Measurements from ENCODE around the gene ARL16. TPM values are rescaled to one million over a fixed set of nuclear protein-coding genes. Genes with fewer than 3 reads are reported as not detected.

Gene ARL16
- polyA plus RNA-seq, 1 donor from 2014 or later, result 156 TPM

DNA sequence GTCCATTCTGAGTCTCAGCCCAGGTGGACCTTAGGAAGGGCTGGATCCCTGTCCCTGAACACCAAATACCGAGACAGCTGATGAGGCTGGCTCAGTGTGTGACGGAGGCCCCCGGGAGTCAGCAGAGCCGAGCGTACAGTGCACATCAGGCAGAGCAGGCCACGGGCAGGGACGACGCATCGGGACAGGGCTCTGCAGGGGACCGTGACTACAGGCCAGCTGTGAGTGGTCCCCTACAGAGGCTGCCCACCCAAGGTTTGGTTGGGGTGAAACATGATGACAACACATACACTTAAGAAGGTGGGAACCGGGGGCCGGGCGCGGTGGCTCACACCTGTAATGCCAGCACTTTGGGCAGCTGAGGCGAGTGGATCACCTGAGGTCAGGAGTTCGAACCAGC lies 10.6 kb downstream of the ARL16 start:
- no peak overlapping the region for H3K4me2 ChIP-seq (ENCODE audit: low read length)
- TF ChIP-seq EZH2 (IDR thresholded peaks at IDR 0.05; ENCODE audit: borderline replicate concordance, insufficient read depth, low read length, poor library complexity, severe bottlenecking) (no peak), POLR2AphosphoS5 (IDR thresholded peaks at IDR 0.05) (no peak), MXI1 (conservative IDR thresholded peaks at IDR 0.05; ENCODE audit: poor library complexity, severe bottlenecking) (no peak), EP300 (conservative IDR thresholded peaks at IDR 0.05; ENCODE audit: poor library complexity, severe bottlenecking) (no peak), RAD21 (conservative IDR thresholded peaks at IDR 0.05) (no peak), TAF1 (IDR thresholded peaks at IDR 0.05; ENCODE audit: low read depth) (no peak), SMC3 (conservative IDR thresholded peaks at IDR 0.05; ENCODE audit: poor library complexity) (no peak)
- TF ChIP-seq, protein P1, sequence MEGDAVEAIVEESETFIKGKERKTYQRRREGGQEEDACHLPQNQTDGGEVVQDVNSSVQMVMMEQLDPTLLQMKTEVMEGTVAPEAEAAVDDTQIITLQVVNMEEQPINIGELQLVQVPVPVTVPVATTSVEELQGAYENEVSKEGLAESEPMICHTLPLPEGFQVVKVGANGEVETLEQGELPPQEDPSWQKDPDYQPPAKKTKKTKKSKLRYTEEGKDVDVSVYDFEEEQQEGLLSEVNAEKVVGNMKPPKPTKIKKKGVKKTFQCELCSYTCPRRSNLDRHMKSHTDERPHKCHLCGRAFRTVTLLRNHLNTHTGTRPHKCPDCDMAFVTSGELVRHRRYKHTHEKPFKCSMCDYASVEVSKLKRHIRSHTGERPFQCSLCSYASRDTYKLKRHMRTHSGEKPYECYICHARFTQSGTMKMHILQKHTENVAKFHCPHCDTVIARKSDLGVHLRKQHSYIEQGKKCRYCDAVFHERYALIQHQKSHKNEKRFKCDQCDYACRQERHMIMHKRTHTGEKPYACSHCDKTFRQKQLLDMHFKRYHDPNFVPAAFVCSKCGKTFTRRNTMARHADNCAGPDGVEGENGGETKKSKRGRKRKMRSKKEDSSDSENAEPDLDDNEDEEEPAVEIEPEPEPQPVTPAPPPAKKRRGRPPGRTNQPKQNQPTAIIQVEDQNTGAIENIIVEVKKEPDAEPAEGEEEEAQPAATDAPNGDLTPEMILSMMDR (IDR thresholded peaks at IDR 0.05; ENCODE audit: poor library complexity, severe bottlenecking), result no peak
- TF ChIP-seq, protein P2, sequence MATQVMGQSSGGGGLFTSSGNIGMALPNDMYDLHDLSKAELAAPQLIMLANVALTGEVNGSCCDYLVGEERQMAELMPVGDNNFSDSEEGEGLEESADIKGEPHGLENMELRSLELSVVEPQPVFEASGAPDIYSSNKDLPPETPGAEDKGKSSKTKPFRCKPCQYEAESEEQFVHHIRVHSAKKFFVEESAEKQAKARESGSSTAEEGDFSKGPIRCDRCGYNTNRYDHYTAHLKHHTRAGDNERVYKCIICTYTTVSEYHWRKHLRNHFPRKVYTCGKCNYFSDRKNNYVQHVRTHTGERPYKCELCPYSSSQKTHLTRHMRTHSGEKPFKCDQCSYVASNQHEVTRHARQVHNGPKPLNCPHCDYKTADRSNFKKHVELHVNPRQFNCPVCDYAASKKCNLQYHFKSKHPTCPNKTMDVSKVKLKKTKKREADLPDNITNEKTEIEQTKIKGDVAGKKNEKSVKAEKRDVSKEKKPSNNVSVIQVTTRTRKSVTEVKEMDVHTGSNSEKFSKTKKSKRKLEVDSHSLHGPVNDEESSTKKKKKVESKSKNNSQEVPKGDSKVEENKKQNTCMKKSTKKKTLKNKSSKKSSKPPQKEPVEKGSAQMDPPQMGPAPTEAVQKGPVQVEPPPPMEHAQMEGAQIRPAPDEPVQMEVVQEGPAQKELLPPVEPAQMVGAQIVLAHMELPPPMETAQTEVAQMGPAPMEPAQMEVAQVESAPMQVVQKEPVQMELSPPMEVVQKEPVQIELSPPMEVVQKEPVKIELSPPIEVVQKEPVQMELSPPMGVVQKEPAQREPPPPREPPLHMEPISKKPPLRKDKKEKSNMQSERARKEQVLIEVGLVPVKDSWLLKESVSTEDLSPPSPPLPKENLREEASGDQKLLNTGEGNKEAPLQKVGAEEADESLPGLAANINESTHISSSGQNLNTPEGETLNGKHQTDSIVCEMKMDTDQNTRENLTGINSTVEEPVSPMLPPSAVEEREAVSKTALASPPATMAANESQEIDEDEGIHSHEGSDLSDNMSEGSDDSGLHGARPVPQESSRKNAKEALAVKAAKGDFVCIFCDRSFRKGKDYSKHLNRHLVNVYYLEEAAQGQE (IDR thresholded peaks at IDR 0.05; ENCODE audit: borderline replicate concordance), result no peak
- H4K20me1 ChIP-seq (ENCODE audit: insufficient read depth), result no peaks in the 10 kb centered on the region
- H3K4me3 ChIP-seq (ENCODE audit: low read length), result no peak overlapping the region
- H3F3A ChIP-seq (ENCODE audit: insufficient read depth, low read length, poor library complexity, severe bottlenecking), result no peaks in the 10 kb centered on the region
- no peak overlapping the region for H2AFZ ChIP-seq (ENCODE audit: low read depth, low read length)
- H3K9me2 ChIP-seq (ENCODE audit: insufficient read depth, low read length), result no peaks in the 10 kb centered on the region
- peaks cover 1% of the 10 kb centered on the region for H3K79me2 ChIP-seq (replicated peaks; ENCODE audit: insufficient read depth, low read length)
- H3K27me3 ChIP-seq (ENCODE audit: insufficient read depth, low read depth, low read length), result no peaks in the 10 kb centered on the region
- no peaks in the 10 kb centered on the region for H3K9me3 ChIP-seq (ENCODE audit: low read length)
- no peaks in the 10 kb centered on the region for H3K36me3 ChIP-seq (ENCODE audit: insufficient read depth, low read length)
- H3K9ac ChIP-seq (ENCODE audit: low read length), result no peak overlapping the region
- H3K27ac ChIP-seq (ENCODE audit: low read length), result no peak overlapping the region

DNA sequence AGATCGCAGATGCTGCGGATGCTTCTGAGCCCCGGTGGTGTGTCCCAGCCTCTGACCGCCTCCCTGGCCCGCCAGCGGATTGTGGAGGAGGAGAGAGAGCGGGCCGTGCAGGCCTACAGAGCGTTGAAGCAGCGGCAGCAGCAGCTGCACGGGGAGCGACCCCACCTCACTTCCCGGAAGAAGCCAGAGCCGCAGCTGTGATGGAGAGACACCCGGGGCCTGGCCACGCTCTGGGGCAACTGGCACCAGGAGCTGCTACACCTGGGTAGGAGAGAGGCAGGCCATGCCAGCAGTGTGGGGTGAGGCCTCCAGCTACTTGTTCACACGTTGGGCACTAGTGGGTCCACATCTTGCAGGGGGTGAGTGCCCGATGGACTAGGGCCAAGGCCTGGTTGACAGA lies 11.1 kb downstream of the ARL16 start:
- Histone ChIP-seq H3K36me3 (ENCODE audit: insufficient read depth, low read length) (no peaks in the 10 kb centered on the region), H3K27ac (ENCODE audit: low read length) (no peak overlapping the region), H3K79me2 (replicated peaks; ENCODE audit: insufficient read depth, low read length) (peaks cover 6% of the 10 kb centered on the region), H3K4me2 (ENCODE audit: low read length) (no peak overlapping the region), H3K27me3 (ENCODE audit: insufficient read depth, low read depth, low read length) (no peaks in the 10 kb centered on the region), H3K9me3 (ENCODE audit: low read length) (no peaks in the 10 kb centered on the region), H2AFZ (ENCODE audit: low read depth, low read length) (no peak overlapping the region), H3K9ac (ENCODE audit: low read length) (no peak overlapping the region), H3F3A (ENCODE audit: insufficient read depth, low read length, poor library complexity, severe bottlenecking) (no peaks in the 10 kb centered on the region), H4K20me1 (ENCODE audit: insufficient read depth) (no peaks in the 10 kb centered on the region), H3K9me2 (ENCODE audit: insufficient read depth, low read length) (no peaks in the 10 kb centered on the region), H3K4me3 (ENCODE audit: low read length) (no peak overlapping the region)
- TF ChIP-seq RAD21 (conservative IDR thresholded peaks at IDR 0.05), result no peak
- TF ChIP-seq EZH2 (IDR thresholded peaks at IDR 0.05; ENCODE audit: borderline replicate concordance, insufficient read depth, low read length, poor library complexity, severe bottlenecking), result no peak
- no peak for TF ChIP-seq MXI1 (conservative IDR thresholded peaks at IDR 0.05; ENCODE audit: poor library complexity, severe bottlenecking)
- TF ChIP-seq TAF1 (IDR thresholded peaks at IDR 0.05; ENCODE audit: low read depth), result no peak
- TF ChIP-seq EP300 (conservative IDR thresholded peaks at IDR 0.05; ENCODE audit: poor library complexity, severe bottlenecking), result no peak
- no peak for TF ChIP-seq SMC3 (conservative IDR thresholded peaks at IDR 0.05; ENCODE audit: poor library complexity)
- TF ChIP-seq, protein P1 (IDR thresholded peaks at IDR 0.05; ENCODE audit: poor library complexity, severe bottlenecking), result no peak
- TF ChIP-seq POLR2AphosphoS5 (IDR thresholded peaks at IDR 0.05), result no peak
- TF ChIP-seq, protein P2 (IDR thresholded peaks at IDR 0.05; ENCODE audit: borderline replicate concordance), result no peak

Data from neural cell (in vitro differentiated cells).